Activated gamma-delta T cell treated with Interleukin-2 at 50 U/mL for 16 hours (primary cell): ENCODE results near the gene BRSK1.

ENCODE experiments used
- DNase-seq: peaks from one replicate; pipeline ENCODE4 v3.0.0-alpha.2; 2020

The BRSK1 gene

DNA sequence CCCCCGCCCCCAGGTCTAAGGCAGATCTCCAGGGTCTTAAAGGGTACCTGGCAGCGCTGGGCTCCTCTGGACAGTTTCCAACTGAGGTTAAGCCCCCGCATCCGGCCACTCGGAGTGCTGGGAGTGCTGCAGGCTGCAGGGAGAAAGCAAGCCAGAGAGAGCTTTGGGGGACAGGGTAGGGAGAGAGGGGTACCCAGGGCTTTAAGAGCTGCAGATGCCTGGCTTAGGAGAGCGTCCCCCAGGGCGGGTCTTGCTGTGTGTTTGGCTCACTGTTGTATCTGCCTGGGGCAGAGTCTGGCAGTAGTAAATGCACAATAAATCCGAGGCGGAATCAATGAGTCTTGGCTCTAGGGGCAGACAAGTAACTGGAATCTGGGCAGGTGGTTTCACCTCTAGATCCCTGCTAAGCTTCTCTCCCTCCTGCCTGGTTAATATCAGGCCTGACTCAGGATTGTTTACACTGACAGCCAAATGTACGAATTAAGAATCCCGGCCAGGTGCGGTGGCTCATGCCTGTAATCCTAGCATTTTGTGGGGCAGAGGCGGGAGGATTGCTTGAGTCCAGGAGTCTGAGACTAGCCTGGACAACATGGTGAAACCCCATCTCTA, 71.5 kb downstream of the BRSK1 start:
- no peak for DNase-seq

DNA sequence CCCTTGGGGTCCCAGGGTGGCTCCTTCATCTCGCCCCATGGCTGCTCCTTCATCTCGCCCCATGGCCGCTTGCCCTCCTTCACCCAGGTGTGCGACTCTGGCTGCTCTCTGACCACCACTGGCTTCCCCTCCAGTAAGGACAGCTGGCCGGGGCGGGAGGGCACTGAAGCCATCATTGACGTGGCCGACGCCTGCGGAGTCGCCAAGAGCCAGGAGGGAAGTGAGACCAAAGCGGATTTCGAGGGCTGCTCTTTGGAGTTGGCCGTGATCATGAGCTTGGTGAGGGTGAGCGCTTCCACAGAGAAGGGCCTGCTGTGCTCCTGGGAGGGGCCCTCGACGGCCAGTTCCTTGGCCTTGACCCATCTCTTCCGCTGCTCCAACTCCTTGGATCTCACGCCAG, 74.7 kb downstream of the BRSK1 start:
- DNase-seq, result no peak

DNA sequence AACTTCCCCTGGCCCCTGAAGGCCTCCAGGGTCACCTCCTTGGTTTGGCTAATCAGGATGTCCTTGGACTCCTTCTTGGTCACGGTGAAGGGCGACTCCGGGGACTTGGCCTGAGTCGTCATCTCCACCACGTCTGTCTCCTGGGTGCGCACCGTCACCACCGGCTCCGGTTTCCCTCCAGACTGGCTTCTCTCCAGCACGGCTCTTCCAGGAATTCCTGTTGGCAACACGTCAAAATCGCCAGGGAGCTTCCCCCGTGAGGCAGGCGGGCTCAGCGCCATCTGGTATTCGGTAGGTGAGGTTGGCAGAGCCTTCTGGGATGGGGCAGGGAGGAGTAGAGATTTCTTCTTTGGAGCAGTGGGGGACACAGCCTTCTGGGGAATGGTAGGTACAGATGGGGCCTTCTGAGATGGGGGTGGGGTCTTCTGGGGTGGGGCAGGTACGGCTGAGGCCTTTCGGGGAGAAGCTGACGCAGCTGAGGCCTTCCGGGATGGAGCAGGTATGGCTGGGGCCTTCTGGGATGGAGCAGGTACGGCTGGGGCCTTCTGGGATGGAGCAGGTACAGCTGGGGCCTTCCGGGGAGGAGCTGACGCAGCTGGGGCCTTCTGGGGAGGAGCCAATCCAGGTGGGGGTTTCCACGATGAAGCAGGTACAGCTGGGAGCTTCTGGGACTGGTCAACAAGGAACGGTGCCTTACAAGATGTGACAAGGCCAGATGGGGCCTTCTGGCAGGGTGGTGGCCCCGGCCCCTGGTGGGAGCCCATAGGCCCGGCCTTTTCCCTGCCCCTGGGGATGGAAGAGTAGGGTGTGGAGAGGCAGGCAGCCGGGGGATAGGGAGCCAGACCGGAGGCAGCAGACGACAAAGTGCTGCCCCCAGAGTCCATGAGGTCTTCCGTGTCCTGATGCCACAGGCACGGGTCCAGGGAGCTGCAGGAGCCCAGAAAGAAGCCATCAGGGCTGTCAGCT, 75.4 kb downstream of the BRSK1 start:
- DNase-seq, result no peak

DNA sequence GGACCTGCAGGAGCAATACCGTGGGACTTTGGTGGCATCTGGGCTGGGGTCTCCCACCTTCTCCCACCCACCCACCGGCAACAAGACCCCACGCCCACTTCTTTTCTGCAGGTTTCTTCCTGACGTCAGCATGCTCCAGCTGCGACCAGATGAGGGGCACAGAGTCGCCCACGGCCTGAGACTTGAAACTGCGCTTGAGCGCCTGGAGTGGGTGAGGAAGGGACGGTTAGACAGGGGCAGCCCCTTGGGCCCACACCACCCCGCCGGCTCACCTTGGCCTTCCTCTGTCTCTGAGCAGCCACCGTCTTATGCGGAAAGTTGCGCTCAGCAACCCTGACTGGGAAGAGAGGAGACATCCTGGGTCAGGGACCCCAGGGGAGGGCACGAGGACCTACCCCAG, 77.1 kb downstream of the BRSK1 start:
- DNase-seq, result no peak
